ENCODE data around the gene DNAJC17. TPM values are rescaled to one million over a fixed set of nuclear protein-coding genes. Genes with fewer than 3 reads are reported as not detected.

The DNAJC17 gene
- total RNA-seq, 1 donor from 2014 or later: 43.2 TPM

- H3K4me1 Mint-ChIP-seq (ENCODE audit: low read depth, unreplicated experiment): peaks cover 14% of the 10 kb centered on the region
- peaks cover 3% of the 10 kb centered on the region for H3K9me3 Mint-ChIP-seq (ENCODE audit: unreplicated experiment)
- H3K27me3 Mint-ChIP-seq (ENCODE audit: unreplicated experiment): peaks cover 18% of the 10 kb centered on the region
- peak overlapping the region; percentile 38 for H3K4me3 Mint-ChIP-seq (ENCODE audit: unreplicated experiment)
- peak overlapping the region; percentile 48 for H3K27ac Mint-ChIP-seq (ENCODE audit: unreplicated experiment)
- DNase-seq: no peak
- no peak for TF ChIP-seq CTCF (IDR thresholded peaks at IDR 0.05; ENCODE audit: partially characterized antibody, unreplicated experiment)
- no peaks in the 10 kb centered on the region for H3K36me3 Mint-ChIP-seq (ENCODE audit: unreplicated experiment)
Observed at GRCh38 chr15:40845511-40846284, 38.4 kb upstream of the DNAJC17 start.

GRCh38 chr15:40845036-40845435, 37.8 kb upstream of the DNAJC17 start:
- H3K4me1 Mint-ChIP-seq (ENCODE audit: low read depth, unreplicated experiment): peaks cover 12% of the 10 kb centered on the region
- H3K9me3 Mint-ChIP-seq (ENCODE audit: unreplicated experiment): peaks cover 3% of the 10 kb centered on the region
- no peak for DNase-seq
- TF ChIP-seq CTCF (IDR thresholded peaks at IDR 0.05; ENCODE audit: partially characterized antibody, unreplicated experiment): no peak
- H3K27me3 Mint-ChIP-seq (ENCODE audit: unreplicated experiment): peaks cover 18% of the 10 kb centered on the region
- no peaks in the 10 kb centered on the region for H3K36me3 Mint-ChIP-seq (ENCODE audit: unreplicated experiment)
- H3K4me3 Mint-ChIP-seq (ENCODE audit: unreplicated experiment): peak overlapping the region; percentile 84
- H3K27ac Mint-ChIP-seq (ENCODE audit: unreplicated experiment): no peak overlapping the region

GRCh38 chr15:40844696-40845030, 37.4 kb upstream of the DNAJC17 start:
- H3K9me3 Mint-ChIP-seq (ENCODE audit: unreplicated experiment): peaks cover 3% of the 10 kb centered on the region
- H3K4me3 Mint-ChIP-seq (ENCODE audit: unreplicated experiment): peak overlapping the region; percentile 84
- TF ChIP-seq CTCF (IDR thresholded peaks at IDR 0.05; ENCODE audit: partially characterized antibody, unreplicated experiment): no peak
- no peaks in the 10 kb centered on the region for H3K36me3 Mint-ChIP-seq (ENCODE audit: unreplicated experiment)
- DNase-seq: peak; percentile 52
- peaks cover 12% of the 10 kb centered on the region for H3K4me1 Mint-ChIP-seq (ENCODE audit: low read depth, unreplicated experiment)
- H3K27ac Mint-ChIP-seq (ENCODE audit: unreplicated experiment): no peak overlapping the region
- H3K27me3 Mint-ChIP-seq (ENCODE audit: unreplicated experiment): peaks cover 18% of the 10 kb centered on the region

- peak; percentile 31 for DNase-seq
- no peak for TF ChIP-seq CTCF (IDR thresholded peaks at IDR 0.05; ENCODE audit: partially characterized antibody, unreplicated experiment)
- Mint-ChIP-seq H3K27ac (ENCODE audit: unreplicated experiment) (no peak within 1 kb of the TSS), H3K4me3 (ENCODE audit: unreplicated experiment) (peak within 1 kb of the TSS; percentile 84), H3K4me1 (ENCODE audit: low read depth, unreplicated experiment) (peaks cover 12% of the 10 kb centered on the region), H3K27me3 (ENCODE audit: unreplicated experiment) (peaks cover 18% of the 10 kb centered on the region), H3K36me3 (ENCODE audit: unreplicated experiment) (no peaks in the 10 kb centered on the region), H3K9me3 (ENCODE audit: unreplicated experiment) (peaks cover 3% of the 10 kb centered on the region)
Observed at GRCh38 chr15:40843885-40844695, 36.8 kb upstream of the DNAJC17 start, which contains the start of gene SPINT1. TSS of gene SPINT1 (plus strand) at chr15:40844048. CDS start at chr15:40844555, 507 bp downstream.

All from glutamatergic neuron (in vitro differentiated cells).